ENCODE results near the gene C12orf57.

The C12orf57 gene

DNA sequence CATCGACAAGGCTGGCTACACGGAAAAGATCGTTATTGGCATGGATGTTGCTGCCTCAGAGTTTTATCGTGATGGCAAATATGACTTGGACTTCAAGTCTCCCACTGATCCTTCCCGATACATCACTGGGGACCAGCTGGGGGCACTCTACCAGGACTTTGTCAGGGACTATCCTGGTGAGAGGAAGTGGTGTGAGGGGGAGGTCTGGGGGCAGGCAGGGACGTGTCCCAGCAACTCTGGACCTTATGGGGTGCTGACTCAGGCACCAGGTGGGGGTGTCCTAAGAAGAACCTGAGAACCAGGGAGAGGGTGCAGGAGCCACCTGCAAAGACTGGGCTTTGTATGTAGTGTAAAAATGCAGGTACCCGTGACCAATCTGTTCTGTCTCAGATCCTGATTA, 24.2 kb upstream of the C12orf57 start:
- DNase-seq = no peak

DNA sequence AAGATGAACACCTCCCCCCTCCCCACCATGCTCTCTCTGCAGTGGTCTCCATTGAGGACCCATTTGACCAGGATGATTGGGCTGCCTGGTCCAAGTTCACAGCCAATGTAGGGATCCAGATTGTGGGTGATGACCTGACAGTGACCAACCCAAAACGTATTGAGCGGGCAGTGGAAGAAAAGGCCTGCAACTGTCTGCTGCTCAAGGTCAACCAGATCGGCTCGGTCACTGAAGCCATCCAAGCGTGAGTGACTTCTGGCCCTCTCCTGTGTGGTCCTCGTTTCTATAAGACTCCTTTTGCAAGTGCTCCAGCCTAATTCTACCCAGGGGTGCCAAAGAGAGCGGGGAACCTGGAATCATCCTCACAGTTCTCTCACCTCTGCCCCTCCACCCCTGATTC, 22.3 kb upstream of the C12orf57 start:
- DNase-seq = no peak

DNA sequence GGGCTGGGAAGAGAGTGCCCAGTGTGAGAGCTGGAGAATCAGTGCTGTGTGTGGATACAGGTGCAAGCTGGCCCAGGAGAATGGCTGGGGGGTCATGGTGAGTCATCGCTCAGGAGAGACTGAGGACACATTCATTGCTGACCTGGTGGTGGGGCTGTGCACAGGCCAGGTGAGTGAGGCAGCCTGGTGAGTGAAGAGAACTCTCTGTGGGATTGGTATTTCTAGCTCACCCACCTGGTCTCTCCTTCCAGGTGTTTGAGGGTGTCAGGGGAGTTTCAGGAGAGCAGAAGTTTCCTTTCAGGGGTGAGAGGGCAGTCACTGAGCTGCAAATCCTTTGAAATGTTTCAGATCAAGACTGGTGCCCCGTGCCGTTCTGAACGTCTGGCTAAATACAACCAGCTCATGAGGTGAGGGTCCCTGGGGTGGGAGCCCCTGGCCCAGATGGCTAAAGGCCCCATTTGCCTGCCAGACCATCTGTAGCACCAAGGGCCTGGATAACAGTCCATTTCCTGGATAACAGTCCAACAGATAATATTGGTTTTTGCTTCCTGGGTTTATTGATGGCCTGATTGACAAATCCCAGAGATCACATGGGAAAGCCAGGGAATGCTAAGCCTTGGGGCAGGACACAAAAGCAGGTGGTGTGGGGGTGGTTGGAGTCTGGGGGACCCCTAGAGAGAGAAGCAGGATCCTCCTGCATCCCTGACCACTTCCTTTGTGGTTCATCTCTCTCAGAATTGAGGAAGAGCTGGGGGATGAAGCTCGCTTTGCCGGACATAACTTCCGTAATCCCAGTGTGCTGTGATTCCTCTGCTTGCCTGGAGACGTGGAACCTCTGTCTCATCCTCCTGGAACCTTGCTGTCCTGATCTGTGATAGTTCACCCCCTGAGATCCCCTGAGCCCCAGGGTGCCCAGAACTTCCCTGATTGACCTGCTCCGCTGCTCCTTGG, 21.6 kb upstream of the C12orf57 start:
- DNase-seq = no peak

DNA sequence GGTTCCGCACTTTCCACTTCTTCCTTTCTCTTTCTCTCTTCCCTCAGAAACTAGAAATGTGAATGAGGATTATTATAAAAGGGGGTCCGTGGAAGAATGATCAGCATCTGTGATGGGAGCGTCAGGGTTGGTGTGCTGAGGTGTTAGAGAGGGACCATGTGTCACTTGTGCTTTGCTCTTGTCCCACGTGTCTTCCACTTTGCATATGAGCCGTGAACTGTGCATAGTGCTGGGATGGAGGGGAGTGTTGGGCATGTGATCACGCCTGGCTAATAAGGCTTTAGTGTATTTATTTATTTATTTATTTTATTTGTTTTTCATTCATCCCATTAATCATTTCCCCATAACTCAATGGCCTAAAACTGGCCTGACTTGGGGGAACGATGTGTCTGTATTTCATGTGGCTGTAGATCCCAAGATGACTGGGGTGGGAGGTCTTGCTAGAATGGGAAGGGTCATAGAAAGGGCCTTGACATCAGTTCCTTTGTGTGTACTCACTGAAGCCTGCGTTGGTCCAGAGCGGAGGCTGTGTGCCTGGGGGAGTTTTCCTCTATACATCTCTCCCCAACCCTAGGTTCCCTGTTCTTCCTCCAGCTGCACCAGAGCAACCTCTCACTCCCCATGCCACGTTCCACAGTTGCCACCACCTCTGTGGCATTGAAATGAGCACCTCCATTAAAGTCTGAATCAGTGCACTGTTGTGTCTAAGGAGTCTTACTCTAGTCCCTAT, 20.7 kb upstream of the C12orf57 start:
- no peak for DNase-seq

DNA sequence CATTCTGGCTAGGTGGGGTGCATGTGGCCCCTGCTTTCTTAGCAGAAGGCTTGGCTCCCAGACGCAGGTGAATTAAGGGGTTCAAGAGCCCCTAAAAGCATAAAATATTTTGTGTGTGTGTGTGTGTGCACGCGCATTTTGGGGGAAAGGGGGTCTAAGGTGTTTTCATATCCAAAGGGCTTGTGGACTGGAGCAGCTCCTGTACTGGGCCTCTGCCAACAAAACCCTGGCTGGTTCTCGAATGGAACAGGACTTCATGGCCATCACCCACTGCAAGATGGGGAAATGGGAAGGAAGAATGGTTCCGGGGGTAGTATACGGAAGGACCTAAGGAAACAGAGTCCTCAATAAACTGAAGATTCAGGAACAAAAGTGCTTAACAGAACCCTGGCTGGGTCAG, 20.0 kb upstream of the C12orf57 start:
- no peak for DNase-seq

- no peak for DNase-seq
Measured at GRCh38 chr12:6925239-6925539, 18.6 kb upstream of the C12orf57 start.

DNA sequence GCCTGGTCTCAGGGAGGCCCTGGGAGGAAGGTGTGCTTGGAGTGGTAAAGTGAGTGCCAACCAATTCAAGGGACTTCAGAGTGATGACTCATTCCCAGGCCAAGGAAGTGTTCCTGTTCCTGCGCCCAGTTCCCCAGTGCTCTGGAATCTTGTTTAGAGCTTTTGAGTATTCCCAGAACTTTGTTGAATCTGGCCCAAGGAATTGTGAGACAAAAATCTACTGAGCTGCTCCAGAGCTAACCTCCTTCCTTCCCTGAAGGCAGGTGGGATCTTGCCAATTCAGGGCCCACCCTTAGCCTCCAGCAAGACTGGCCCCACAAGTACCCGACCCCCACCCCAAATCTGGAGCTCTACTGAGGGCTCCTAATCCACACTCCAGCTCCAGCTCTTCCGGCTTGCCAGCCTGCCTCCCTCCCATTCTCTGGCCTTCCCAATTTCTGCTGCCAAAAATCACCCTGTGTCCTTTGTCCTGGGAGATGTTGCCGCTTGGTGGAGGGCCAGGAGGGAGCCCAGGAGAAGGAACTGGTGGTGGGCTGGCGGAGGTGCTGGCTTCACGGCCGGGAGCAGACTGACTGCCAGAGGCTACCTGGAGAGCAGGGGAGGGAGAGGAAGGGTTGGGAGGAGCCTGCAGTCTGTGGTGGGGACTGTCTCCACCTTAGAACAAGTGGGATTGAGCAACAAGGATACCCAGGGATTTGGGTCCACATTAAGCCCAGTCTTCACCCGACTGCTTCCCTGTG, 18.1 kb upstream of the C12orf57 start:
- no peak for DNase-seq

DNA sequence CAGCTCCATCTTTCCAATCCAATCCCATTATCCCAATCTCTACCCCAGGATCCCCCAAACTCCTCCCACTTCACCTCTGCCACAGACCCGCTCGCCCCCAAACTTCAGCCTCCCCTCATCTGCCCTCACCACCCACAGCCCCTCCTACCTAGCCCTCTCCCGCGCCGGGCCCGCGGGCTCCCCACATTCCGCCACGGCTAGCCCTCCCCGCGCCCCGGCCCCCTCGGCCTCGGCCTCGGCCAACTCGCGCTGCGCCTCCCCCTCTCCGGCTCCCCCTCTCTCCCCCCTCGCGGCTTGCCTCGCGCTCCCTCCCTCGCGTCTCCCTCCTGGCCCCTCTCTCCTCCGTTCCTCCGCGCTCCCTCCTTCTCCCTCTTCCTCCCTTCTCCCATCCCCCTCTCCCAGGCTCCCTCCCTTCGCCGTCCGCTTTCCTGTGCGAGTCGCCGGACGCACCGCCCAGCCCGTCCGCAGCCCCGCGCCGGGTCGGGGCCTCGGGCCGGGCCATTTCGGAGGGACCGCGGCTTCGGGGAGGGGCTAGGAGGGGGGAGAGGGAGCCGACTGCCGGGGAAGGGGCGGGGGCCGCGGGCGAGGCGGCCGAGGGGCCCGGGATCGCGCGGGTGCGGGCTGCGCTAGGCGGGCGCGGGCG, 16.3 kb upstream of the C12orf57 start, which contains the start of gene ATN1:
TSS of gene ATN1 (plus strand) at position 581 of the 643 bp plus-strand sequence. CDS start 6,043 bp downstream, outside the sequence.
- DNase-seq = peak; percentile 24

DNA sequence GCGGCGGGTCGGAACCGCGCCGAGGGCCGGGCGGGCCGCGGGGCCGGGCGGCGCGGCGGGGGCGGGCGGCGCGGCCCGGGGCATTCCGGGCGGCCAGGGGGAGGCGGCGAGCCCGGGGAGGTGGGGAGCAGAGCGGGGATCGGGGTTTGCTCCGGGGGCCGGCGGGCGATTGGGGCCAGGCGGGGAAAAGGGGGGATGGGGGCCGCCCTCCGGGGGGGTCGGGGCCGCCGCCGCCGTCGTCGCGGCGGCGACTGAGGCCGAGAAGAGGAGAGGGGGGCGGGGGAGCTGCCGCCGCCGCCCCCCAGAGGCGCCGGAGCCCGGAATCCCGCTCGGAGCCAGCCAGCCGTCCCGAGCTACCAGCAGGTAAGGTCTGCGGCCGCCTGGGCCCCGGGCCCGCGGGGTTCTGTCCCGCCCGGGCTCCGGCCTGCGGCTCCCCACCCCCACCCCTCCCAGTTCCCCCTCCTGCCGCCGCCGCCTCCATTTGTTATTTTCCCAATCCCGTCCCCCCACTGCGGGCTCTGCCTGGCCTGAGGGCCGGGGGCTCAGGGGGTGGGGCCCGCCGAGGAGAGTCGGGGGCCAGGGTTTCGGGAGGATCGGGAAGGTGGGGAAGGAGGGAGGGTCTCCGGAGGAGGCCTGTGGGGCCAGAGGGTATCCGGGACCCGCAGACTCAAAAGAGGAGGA, 15.7 kb upstream of the C12orf57 start:
- DNase-seq = no peak

- DNase-seq = no peak
Measured at GRCh38 chr12:6928703-6929407, 15.0 kb upstream of the C12orf57 start.

- DNase-seq = no peak
Measured at GRCh38 chr12:6929466-6930452, 14.1 kb upstream of the C12orf57 start.

GRCh38 chr12:6932766-6933165, 11.1 kb upstream of the C12orf57 start:
- no peak for DNase-seq

GRCh38 chr12:6934110-6934509, 9.7 kb upstream of the C12orf57 start:
- no peak for DNase-seq

- DNase-seq = no peak
Measured at GRCh38 chr12:6935371-6936193, 8.2 kb upstream of the C12orf57 start.

GRCh38 chr12:6936194-6936635, 7.6 kb upstream of the C12orf57 start:
- DNase-seq = no peak

GRCh38 chr12:6936636-6937480, 7.0 kb upstream of the C12orf57 start:
- DNase-seq = no peak

- DNase-seq = peak; percentile 81
Measured at GRCh38 chr12:6937481-6938352, 6.1 kb upstream of the C12orf57 start.
